ENCODE results near the gene UST.
"Not testable (repeated sequence)": the region's sequence is repeated elsewhere in the genome, so short reads cannot be mapped to it uniquely, and the experiment has no call there.

Gene UST

GRCh38 chr6:148868901-148869300 lies 122.1 kb downstream of the UST start:
- no peak for DNase-seq (ENCODE audit: low read depth)

- peak; percentile 82 for DNase-seq (ENCODE audit: low read depth)
Measured at GRCh38 chr6:148869585-148869984, 122.8 kb downstream of the UST start.

DNA sequence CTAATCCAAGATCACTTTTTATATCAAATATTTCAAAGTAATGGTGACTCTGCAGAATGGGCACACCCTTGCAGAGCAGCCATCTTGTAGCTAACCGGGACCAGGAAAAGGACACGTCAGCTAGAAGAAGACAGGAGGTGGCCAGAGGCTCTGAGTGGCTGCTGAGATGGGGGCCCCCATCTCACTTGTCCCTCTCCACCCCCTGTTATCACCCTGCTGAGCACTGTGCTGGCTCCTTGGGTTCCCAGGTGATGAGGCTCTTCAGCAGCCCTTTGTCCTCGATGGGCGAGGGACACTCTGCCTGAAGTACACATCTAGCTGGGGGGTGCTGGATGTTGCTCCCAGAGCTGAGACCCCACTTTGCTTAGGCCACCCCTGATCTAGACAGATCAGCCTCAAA lies 126.3 kb downstream of the UST start:
- no peak for DNase-seq (ENCODE audit: low read depth)

DNA sequence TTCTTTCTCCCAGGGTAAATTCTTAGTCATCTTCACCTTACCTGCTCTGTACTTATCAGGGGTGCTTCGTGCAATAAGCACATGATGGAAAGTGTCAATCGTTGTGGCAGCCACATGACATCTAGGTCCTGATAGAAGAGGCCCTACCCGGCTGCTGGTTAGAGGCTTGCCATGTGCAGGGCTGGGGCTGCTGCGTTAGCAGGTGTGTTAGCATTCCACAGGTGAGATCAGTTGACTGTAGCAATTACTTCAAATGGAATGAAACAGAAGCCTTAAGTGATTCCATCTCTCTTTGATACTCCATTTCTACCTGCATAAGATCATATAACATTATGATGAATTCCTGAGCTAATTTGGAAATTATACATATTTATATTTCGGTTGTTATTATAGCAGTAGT lies 127.0 kb downstream of the UST start:
- no peak for DNase-seq (ENCODE audit: low read depth)

- no peak for DNase-seq (ENCODE audit: low read depth)
Measured at GRCh38 chr6:148874698-148875293, 128.0 kb downstream of the UST start.

DNA sequence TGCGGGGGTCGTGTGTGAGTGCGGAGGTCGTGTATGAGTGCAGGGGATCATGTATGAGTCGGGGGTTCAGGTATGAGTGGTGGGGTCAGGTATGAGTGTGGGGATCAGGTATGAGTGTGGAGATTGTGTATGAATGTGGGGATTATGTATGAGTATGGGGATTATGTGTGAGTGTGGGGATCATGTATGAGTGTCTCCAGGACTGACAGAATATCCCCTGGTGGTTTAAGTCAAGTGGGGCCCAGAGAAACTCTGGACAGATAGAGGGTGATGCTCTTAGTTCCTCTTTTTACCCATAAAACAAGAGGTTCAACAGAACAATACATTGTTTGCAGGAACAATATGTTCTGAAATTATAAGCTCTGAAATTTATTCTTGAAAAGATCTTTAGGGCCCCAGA lies 131.9 kb downstream of the UST start:
- no peak for DNase-seq (ENCODE audit: low read depth)

DNA sequence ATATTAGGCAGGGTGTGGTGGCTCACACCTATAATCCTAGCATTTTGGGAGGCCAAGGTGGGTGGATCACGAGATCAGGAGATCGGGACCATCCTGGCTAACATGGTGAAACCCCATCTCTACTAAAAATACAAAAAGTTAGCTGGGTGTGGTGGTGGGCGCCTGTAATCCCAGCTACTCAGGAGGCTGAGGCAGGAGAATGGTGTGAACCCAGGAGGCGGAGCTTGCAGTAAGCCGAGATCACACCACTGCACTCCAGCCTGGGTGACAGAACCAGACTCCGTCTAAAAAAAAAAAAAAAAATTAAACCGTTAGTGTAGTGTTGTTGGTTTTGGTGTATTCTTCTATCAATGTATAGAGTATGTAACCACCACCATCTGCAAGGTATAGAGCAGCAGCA lies 133.9 kb downstream of the UST start:
- DNase-seq (ENCODE audit: low read depth): not testable (repeated sequence)

DNA sequence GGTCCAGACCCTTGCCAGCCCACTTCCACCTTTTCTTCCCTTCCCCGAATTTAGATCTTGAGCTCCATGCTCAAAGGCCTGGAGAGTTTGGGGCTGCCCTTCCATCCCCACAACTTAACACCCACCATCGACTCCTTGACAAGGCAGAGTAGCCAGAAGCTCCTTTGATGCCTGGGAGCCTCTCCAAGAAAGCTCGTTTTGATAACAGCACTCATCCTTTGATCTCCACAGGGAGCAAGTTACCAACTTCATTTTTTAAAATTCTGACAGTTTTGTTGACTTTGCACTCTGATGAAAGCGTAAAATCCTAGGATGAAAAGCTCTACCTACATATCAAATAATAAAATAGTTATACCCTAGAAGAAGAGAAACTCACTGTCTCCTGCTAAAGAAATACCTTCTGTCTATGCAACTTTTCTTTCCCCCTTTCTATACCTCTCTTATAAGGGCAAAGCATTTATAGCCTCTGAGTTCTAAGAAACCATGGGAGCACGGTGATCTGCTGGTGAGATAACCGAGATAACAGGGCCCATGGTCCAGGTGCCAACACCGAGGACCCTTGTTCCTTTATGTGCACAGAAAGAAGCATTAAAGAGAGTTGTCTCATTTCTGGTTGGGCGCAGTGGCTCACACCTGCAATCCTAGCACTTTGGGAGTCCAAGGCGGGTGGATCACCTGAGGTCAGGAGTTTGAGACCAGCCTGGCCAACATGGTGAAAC lies 134.9 kb downstream of the UST start:
- no peak for DNase-seq (ENCODE audit: low read depth)

GRCh38 chr6:148883270-148883669 lies 136.4 kb downstream of the UST start:
- DNase-seq (ENCODE audit: low read depth): no peak

GRCh38 chr6:148884461-148884860 lies 137.6 kb downstream of the UST start:
- no peak for DNase-seq (ENCODE audit: low read depth)

- no peak for DNase-seq (ENCODE audit: low read depth)
Measured at GRCh38 chr6:148885136-148885865, 138.5 kb downstream of the UST start.

- no peak for DNase-seq (ENCODE audit: low read depth)
Measured at GRCh38 chr6:148885925-148886845, 139.4 kb downstream of the UST start.

- DNase-seq (ENCODE audit: low read depth): no peak
Measured at GRCh38 chr6:148887181-148887580, 140.4 kb downstream of the UST start.

GRCh38 chr6:148888856-148889255 lies 142.0 kb downstream of the UST start:
- DNase-seq (ENCODE audit: low read depth): no peak

DNA sequence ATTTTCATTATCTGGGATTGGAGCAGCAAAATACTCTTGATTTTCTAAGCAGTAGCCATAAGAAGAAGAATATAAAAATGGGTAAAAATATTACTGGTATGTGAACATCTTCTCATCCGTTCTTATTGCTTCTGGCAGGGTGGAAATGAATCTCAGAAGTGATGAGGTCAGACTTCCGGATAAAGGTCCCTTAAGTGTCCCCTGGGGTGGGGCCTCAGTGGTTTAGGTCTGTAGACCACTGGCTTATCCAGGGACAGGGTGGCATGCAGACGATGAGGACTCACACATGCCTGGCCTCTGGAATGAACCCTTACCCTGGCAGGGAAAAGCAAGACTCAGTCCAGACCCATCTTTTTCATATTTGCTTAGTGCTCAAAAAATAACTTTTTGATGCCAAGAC lies 143.3 kb downstream of the UST start:
- DNase-seq (ENCODE audit: low read depth): no peak

- DNase-seq (ENCODE audit: low read depth): no peak
Measured at GRCh38 chr6:148890652-148891404, 144.0 kb downstream of the UST start.

- no peak for DNase-seq (ENCODE audit: low read depth)
Measured at GRCh38 chr6:148891405-148891783, 144.6 kb downstream of the UST start.

DNA sequence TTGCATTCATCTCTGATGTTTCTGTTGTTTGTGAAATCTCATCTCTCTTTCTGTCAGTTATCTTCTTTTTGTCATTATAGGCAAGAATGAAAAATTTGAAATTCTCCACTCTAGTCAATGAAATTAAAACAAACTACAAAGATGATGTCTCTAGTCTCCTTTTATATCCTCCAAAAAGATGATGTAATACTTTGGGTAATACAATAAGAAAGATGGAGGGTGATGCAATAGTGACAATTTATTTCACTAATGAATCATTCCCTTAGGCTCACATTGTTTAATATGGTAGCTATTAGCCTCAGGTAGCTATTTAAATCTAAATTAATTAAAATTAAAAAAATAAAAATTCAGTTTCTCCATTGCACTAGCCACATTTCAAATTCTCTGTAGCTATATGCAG lies 145.4 kb downstream of the UST start:
- DNase-seq (ENCODE audit: low read depth): no peak

DNA sequence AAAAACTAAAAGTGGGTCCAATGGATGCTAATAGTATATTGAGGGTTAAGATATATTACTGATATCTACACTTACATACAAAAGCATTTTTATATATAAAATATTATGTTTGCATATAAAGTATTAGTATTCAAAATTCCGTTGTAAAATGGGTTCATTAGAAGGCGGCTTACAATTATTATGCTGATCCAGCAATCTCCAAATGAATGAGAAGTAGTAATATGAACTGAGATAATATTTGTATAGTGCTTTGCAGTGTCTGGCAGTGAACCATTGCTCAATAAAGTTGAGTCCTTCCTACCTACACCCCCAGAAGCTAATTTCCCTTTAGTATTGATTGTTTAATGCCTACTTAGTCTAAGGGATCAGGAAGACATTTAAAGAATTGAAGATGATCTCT lies 146.2 kb downstream of the UST start:
- no peak for DNase-seq (ENCODE audit: low read depth)

DNA sequence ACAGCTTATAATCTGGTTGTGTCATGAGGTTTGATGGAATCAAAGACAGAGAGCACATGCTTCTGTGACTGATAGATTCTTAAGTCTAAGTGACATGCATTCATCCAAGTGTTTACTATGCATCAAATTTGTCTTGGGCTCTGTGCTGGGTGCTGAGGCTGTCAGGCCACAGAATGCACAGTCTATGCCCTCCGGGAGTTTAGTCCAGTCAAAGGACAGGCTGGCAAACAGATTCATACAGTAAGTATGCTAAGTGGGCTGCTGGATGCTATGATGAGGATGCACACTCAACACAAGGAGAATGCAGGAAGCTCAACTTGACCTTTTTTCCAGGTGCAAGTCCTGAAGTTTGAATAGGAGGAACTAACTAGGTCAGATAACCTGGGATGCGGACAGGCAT lies 146.7 kb downstream of the UST start:
- DNase-seq (ENCODE audit: low read depth): no peak

DNA sequence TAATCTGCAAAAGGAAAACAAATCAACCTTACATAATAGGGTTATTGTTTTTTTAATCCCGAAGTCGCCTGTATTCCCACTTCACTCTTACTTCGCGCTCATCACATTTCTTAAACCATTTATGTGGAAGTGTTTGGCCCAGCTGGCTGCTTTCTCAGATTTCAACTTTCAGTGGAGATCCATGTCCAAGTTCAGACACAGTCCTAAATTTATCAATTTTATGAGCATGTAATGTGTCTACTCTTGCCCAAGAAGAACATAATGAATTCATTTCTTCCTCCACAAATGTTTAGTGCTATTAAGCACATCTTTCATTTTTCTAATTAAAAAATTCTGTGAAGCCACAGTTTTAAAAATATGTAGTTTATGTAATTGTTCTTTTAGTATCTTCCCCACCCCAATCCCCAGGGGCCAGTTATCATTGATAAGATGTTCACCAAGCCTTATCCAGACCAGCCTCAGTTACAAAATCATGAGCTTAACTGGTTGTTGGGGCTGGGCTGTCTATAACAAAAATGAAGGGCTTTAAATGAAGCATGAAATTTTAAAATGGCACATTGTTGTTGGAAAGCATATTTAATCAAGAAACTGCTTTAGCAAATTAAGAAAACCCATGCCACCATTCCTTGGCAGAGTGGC lies 151.7 kb downstream of the UST start:
- no peak for DNase-seq (ENCODE audit: low read depth)

All from GM04503 (cell line).